ENCODE data around the gene POLR3C.

The POLR3C gene

GRCh38 chr1:145871994-145872924 lies 48.3 kb downstream of the POLR3C start:
- DNase-seq (ENCODE audit: low spot score) = peak; percentile 12

DNA sequence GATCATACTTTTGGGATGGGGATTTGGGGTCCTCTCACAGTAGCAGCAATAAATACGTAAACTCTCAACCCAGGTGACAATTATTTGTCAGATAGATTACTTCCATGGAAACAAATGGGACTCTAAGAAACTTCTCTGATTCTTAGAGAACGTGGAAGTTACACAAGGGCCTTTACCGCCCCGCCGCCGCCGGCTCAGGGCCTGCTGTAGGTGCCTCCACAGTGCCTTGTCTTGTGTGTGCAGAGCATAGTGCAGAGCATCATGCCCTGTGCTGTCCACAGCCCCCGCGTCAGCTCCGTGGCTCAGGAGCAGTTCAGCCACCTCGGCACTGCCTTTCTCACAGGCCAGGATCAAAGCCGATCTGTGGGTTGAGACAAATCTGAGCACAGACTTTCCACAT lies 50.6 kb downstream of the POLR3C start:
- no peak for DNase-seq (ENCODE audit: low spot score)

GRCh38 chr1:145877923-145878486 lies 54.0 kb downstream of the POLR3C start:
- DNase-seq (ENCODE audit: low spot score) = no peak

- DNase-seq (ENCODE audit: low spot score) = no peak
Observed at GRCh38 chr1:145878724-145879123, 54.7 kb downstream of the POLR3C start.

DNA sequence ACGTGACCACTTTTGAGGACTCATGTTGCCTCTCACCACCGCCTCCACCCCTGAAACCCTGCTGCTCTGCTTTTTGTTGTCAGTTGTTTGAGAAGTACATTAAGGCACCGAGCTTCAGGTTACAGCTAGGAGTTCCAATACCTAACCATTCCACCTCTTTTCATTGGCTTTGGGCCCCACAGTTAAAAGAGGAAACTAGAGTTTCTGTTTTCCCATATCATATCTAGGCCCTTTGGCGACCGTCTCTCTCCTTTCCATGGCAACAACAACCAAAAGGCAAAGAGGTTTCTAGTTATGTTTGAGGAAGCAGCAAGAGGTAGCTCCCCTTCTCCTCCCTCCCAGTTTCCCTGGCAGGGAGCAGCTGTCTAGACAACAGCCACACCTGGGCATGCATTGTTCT lies 55.8 kb downstream of the POLR3C start:
- DNase-seq (ENCODE audit: low spot score) = no peak

DNA sequence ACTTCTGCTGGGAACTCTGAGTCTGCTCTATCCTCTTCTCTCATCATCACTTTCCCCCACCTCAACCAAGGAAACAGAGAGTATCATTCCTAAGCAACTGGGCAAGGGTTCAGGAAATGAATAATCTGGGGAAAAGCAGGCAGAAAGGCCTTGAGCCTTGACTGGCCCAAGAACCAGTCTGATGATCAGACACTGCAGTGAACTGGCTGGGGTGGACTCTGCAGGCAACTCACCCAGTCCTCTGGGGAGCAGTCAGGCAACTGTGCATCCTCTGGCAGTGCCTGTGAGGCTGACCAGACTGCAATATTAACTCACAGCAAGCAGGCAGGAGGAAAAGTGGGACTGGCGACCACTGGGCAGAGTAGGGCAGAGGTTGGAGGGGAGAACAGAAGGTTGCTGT lies 60.7 kb downstream of the POLR3C start:
- no peak for DNase-seq (ENCODE audit: low spot score)

- DNase-seq (ENCODE audit: low spot score) = peak; percentile 77
Observed at GRCh38 chr1:145885738-145886287, 61.8 kb downstream of the POLR3C start, which contains the start of gene ANKRD35. ANKRD35 (minus strand) TSS chr1:145885866; CDS start chr1:145885758, 108 bp downstream.

- no peak for DNase-seq (ENCODE audit: low spot score)
Observed at GRCh38 chr1:145886390-145886789, 62.4 kb downstream of the POLR3C start.

DNA sequence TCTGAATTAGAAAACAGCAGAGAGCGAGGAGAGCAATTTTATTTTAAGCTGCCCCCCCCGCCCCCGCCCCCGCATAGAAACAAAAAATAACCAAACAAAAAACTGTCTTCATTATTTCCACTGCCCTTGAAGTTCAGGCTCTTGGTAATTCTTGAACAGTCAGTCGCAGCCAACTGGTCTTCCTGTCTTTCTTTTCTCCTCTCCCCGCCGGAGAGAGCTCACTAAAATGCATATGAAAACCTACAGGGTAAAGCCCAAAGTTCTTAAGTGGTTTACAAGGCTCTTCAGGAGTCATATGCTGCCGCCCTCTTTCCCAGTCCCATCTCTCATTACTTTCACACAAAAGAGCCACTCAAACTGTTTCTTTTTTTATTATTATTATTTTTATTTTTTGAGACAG lies 62.8 kb downstream of the POLR3C start:
- no peak for DNase-seq (ENCODE audit: low spot score)

DNA sequence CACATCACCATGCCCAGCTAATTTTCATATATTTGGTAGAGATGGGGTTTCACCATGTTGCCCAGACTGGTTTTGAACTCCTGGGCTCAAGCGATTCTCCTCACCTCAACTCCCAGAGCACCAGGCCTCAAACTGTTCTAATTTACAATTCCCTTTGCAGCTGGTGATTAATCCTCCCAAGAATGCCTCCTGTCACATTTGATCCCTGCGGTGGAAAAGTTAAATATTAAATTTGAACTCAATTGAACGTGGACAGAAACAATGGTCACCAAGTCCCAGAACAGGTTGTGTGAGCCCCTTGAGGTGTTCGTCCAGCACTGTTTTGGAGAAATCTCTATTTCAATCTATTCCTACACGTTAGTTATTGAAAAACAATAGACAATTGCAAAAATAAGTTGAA lies 63.6 kb downstream of the POLR3C start:
- DNase-seq (ENCODE audit: low spot score) = no peak

DNA sequence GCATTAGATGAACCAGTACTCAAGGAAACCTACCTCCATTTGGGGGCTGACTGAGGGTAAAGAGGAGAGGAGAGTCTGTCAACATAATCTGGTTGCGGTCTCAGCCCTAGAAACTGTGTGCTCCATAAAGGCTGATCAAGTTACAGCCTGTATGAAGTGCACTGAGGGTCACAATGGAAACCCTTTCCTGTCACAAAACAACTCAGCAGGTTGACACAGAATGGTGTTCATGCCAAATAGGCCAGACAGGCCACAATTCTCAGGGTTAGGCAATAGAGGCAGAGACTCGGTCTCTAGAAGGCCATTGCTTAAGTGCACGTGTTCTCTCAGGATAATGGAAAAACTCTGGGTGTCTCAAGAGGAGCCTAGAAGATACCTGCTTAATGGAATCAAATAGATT lies 65.7 kb downstream of the POLR3C start:
- DNase-seq (ENCODE audit: low spot score) = no peak

- no peak for DNase-seq (ENCODE audit: low spot score)
Observed at GRCh38 chr1:145891143-145891542, 67.1 kb downstream of the POLR3C start.

- peak; percentile 39 for DNase-seq (ENCODE audit: low spot score)
Observed at GRCh38 chr1:145891587-145892485, 67.8 kb downstream of the POLR3C start.

- no peak for DNase-seq (ENCODE audit: low spot score)
Observed at GRCh38 chr1:145892486-145893087, 68.6 kb downstream of the POLR3C start.

DNA sequence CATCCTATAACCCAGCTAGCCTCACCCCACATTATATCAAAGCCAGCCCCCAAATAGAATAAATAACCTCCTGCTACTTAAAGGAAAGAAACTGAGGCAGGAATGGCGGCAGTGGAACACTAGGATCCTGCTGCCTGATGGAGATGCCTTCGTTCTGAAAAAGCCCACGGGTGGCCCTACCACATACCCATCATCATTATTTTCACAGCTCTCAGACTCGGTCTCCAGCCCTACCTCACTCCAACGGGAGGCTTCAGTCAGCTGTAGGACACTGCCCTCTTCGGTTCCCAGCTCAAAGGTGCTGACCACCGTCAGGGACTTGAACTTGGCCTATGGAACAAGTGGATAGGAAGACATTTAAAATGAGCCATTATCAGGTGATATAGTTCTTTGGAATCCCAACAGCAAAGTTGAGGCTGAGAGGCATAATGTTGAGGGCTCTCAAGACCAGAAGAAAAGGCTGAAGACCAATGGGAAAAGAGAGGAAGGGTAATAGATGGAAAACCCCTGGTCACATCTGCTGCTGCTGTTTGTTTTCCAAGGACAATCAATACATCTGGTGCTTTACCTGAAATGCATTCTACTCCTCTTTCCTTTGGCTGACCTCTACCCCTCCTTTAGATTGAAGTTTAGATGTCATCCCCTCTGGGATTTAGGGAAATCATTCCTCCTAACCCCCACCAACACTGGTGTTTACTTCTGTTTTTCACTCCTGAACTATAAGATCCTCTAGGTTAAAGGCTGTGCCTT lies 69.5 kb downstream of the POLR3C start:
- DNase-seq (ENCODE audit: low spot score) = no peak
